ENCODE data around the gene B3GALT2.

GRCh38 chr1:193140254-193140653, 46.2 kb downstream of the B3GALT2 start:
- TF ChIP-seq, protein P1, sequence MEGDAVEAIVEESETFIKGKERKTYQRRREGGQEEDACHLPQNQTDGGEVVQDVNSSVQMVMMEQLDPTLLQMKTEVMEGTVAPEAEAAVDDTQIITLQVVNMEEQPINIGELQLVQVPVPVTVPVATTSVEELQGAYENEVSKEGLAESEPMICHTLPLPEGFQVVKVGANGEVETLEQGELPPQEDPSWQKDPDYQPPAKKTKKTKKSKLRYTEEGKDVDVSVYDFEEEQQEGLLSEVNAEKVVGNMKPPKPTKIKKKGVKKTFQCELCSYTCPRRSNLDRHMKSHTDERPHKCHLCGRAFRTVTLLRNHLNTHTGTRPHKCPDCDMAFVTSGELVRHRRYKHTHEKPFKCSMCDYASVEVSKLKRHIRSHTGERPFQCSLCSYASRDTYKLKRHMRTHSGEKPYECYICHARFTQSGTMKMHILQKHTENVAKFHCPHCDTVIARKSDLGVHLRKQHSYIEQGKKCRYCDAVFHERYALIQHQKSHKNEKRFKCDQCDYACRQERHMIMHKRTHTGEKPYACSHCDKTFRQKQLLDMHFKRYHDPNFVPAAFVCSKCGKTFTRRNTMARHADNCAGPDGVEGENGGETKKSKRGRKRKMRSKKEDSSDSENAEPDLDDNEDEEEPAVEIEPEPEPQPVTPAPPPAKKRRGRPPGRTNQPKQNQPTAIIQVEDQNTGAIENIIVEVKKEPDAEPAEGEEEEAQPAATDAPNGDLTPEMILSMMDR (IDR thresholded peaks at IDR 0.05): no peak
- no peak for TF ChIP-seq POLR2A (IDR thresholded peaks at IDR 0.05)

All from lower leg skin (tissue), 3 donors.